Activated B cell treated with CpG ODN at 0.5 μM for 24 hours (primary cell): ENCODE data around the gene REPS2. TPM values are rescaled to one million over a fixed set of nuclear protein-coding genes. Genes with fewer than 3 reads are reported as not detected.

Source experiments
- ATAC-seq: fragments of 200-7000 bp; cut with Tn5 transposase; one replicate; pipeline ENCODE4 v1.10.0; 2021; ENCODE audit warnings: low read depth, mild to moderate bottlenecking, moderate library complexity
- CTCF ChIA-PET: fragments of 350-600 bp; sonication (Branson Sonifier 250); formaldehyde crosslinking; loops from one replicate; lab custom pipeline; 2021; ENCODE audit warnings: antibody characterized with exemption; lab: Charles Lee
- POLR2A ChIA-PET: fragments of 350-600 bp; sonication (Branson Sonifier 250); formaldehyde crosslinking; loops from one replicate; lab custom pipeline; 2021; ENCODE audit warnings: antibody characterized with exemption; lab: Charles Lee
- DNase-seq: peaks from one replicate; pipeline ENCODE4 v3.0.0; 2022
- H3K27ac Mint-ChIP-seq: one replicate; pipeline ENCODE4 v1.8.0; 2020; ENCODE audit warnings: mixed read lengths
- H3K27me3 Mint-ChIP-seq: one replicate; pipeline ENCODE4 v1.8.0; 2021; ENCODE audit warnings: mixed read lengths
- H3K36me3 Mint-ChIP-seq: one replicate; pipeline ENCODE4 v1.8.0; 2021; ENCODE audit warnings: low read depth, mixed read lengths
- H3K4me1 Mint-ChIP-seq: one replicate; pipeline ENCODE4 v1.8.0; 2021; ENCODE audit warnings: mixed read lengths
- H3K4me3 Mint-ChIP-seq: one replicate; pipeline ENCODE4 v1.8.0; 2020; ENCODE audit warnings: mild to moderate bottlenecking, mixed read lengths
- H3K9me3 Mint-ChIP-seq: one replicate; pipeline ENCODE4 v1.8.0; 2020; ENCODE audit warnings: mixed read lengths
- CTCF ChIP-seq: fragments of 200-600 bp; IDR thresholded peaks from one replicate; pipeline ENCODE4 v1.8.0; 2022; ENCODE audit warnings: antibody characterized with exemption, mild to moderate bottlenecking
- intact Hi-C: fragments of 100-400 bp; cut with micrococcal nuclease; formaldehyde crosslinking; loops from one replicate; pipeline ENCODE4 v1.15.1; 2024
- total RNA-seq: library from RNA; stranded (reverse); gene quantifications from 2 replicates; pipeline ENCODE4 v1.2.3, GENCODE V29; 2022

REPS2 gene
- total RNA-seq, 1 donor from 2014 or later, result 2.0 TPM

- POLR2A ChIA-PET, result no interaction called here
These were observed 29.9 kb upstream of the REPS2 start for GRCh38 chrX:16916561-16916960.

GRCh38 chrX:16917120-16917519 is 29.3 kb upstream of the REPS2 start:
- intact Hi-C loops, result no loop called here
- ChIA-PET CTCF (no interaction called here), POLR2A (no interaction called here)
- Mint-ChIP-seq H3K9me3 (no peaks in the 10 kb centered on the region), H3K27me3 (no peaks in the 10 kb centered on the region), H3K4me3 (no peak overlapping the region), H3K36me3 (no peaks in the 10 kb centered on the region), H3K27ac (no peak overlapping the region), H3K4me1 (no peaks in the 10 kb centered on the region)
- DNase-seq (no peak), ATAC-seq (no peak)
- no peak for TF ChIP-seq CTCF

More at GRCh38 chrX:16916561-16916960, 29.9 kb upstream of the REPS2 start:
- ATAC-seq (no peak), DNase-seq (no peak)
- Mint-ChIP-seq H3K27me3 (no peaks in the 10 kb centered on the region), H3K4me3 (no peak overlapping the region), H3K9me3 (no peaks in the 10 kb centered on the region), H3K36me3 (no peaks in the 10 kb centered on the region), H3K4me1 (no peaks in the 10 kb centered on the region), H3K27ac (no peak overlapping the region)
- intact Hi-C loops, result no loop called here
- CTCF ChIA-PET, result no interaction called here
- no peak for TF ChIP-seq CTCF

DNA sequence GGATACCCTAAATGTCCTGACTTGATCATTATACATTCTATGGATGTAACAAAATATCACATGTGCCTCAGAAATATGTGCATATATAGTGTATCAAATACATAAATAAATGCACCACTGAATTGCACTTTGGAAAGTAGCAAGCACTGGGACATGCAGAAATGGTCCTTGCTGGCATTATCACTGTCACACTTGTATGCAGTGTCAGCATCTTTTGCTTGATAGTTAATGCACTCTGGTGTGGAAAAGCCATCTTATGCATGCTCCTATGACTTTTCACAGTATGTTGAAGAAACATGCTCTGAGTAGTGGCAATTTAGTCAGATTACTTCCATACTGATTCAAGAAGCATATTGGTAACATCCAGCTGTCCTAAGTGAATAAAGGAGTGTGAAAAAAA is 27.5 kb upstream of the REPS2 start:
- DNase-seq (no peak), ATAC-seq (no peak)
- H3K9me3 Mint-ChIP-seq, result no peaks in the 10 kb centered on the region
- ChIA-PET POLR2A (no interaction called here), CTCF (no interaction called here)
- H3K36me3 Mint-ChIP-seq, result no peaks in the 10 kb centered on the region
- no peak overlapping the region for H3K4me3 Mint-ChIP-seq
- H3K4me1 Mint-ChIP-seq, result no peaks in the 10 kb centered on the region
- intact Hi-C loops, result no loop called here
- TF ChIP-seq CTCF, result no peak
- no peak overlapping the region for H3K27ac Mint-ChIP-seq
- H3K27me3 Mint-ChIP-seq, result no peaks in the 10 kb centered on the region

DNA sequence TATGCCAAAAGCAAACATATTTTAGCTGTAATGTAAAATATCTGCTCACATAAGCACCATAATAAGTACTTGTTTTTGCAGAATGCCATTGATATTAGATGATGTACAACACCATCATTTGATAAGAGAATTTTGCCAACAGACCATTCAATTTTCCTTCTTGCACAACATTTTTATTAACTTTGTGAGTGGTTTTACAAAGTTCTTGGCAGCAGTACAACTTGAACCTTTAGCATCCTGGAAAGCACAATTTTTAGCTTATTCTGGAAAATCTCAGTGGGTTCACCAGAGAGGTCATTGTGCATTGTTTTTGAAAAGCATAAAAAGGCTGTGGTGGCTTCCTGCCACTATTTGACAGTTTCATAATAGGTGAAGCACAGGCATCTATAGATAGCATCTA is 26.4 kb upstream of the REPS2 start:
- ChIA-PET CTCF (no interaction called here), POLR2A (no interaction called here)
- no peaks in the 10 kb centered on the region for H3K36me3 Mint-ChIP-seq
- intact Hi-C loops, result no loop called here
- no peak for ATAC-seq
- no peak for DNase-seq
- no peaks in the 10 kb centered on the region for H3K27me3 Mint-ChIP-seq
- no peak overlapping the region for H3K27ac Mint-ChIP-seq
- H3K4me3 Mint-ChIP-seq, result no peak overlapping the region
- H3K9me3 Mint-ChIP-seq, result no peaks in the 10 kb centered on the region
- H3K4me1 Mint-ChIP-seq, result no peaks in the 10 kb centered on the region
- no peak for TF ChIP-seq CTCF

DNA sequence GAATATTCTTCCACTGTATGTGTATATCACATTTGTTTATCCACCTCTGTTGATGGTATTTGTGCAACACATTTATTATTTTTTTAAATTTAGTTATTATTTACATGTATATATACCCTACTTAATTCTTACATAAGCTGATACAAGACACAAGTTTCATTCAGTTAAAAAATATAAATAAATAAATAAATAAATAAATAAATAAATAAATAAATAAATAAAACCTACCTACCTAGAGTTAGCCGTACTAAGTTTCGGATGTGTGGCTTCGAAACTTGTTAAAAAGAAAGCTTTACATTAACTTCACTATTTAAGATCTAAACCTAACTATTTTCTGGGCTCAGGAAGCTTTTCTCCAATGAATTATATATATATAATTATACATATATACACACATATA is 23.3 kb upstream of the REPS2 start:
- TF ChIP-seq CTCF, result no peak
- CTCF ChIA-PET, result no interaction called here
- ATAC-seq (no peak), DNase-seq (no peak)
- H3K27me3 Mint-ChIP-seq, result no peaks in the 10 kb centered on the region
- H3K4me1 Mint-ChIP-seq, result no peaks in the 10 kb centered on the region
- POLR2A ChIA-PET, result no interaction called here
- H3K9me3 Mint-ChIP-seq, result no peaks in the 10 kb centered on the region
- intact Hi-C loops, result no loop called here
- no peaks in the 10 kb centered on the region for H3K36me3 Mint-ChIP-seq
- no peak overlapping the region for H3K27ac Mint-ChIP-seq
- H3K4me3 Mint-ChIP-seq, result no peak overlapping the region
